IPS-18c (cell line): ENCODE results near the gene ATF2.

Experiments used
- H3K4me3 ChIP-seq: 2 replicates; pipeline ENCODE4 v1.7.0; 2013; ENCODE audit warnings: low read depth, mild to moderate bottlenecking, low read length, moderate library complexity; ENCODE audit not compliant: insufficient read depth
- H3K9me3 ChIP-seq: one replicate; pipeline ENCODE4 v1.6.1; 2013; ENCODE audit warnings: mild to moderate bottlenecking, low read length, moderate library complexity; ENCODE audit not compliant: control insufficient read depth, insufficient read depth

The ATF2 gene

DNA sequence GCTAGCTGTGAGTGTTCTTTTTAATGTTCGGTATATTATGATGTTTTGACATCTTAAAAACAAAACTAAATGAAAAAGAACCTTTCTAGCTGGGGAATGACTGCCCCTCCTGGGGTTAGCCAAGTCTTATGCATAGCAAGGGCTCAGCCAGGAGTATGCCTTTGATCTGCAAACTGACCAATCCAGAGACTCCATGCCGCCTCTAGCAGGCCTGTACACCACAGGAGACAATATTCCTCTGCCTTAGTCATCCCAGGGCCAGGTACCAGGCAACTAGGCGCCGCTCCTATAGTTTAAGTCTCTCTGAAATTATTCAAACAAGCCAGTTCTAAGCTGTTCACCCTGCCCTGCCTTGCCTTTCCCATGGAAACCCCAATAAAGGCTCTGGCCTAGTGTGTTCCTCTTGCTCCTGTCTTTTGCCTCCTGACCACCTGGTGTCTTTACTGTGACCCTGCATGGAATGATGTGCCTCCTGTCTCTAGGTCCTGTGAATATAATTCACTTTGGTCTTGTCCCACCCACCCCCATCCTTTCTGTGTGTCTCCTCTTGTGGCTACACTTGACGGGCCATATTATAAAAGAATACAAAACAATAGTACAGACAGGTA, 110.8 kb downstream of the ATF2 start:
- no peaks in the 10 kb centered on the region for H3K9me3 ChIP-seq

DNA sequence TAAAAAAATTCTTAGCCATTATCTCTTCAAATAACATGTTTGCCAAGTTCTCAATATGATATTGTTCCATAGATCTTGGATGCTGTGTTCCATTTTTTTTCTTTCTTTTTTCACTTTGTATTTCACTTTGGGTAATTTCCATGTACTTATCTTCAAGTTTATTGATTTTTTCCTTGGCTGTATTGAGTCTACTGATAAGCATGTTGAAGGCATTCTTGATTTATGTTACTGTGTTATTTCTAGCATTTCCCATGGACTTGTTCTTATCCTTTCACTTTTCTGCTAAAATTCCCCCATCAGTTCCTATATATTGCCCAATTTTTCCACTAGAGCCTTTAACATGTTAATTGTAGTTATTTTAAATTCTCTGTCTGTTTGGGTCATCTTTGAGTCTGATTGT, 112.0 kb downstream of the ATF2 start:
- H3K9me3 ChIP-seq, result no peaks in the 10 kb centered on the region
- H3K4me3 ChIP-seq, result no peak overlapping the region

More for the DNA sequence above, 110.8 kb downstream of the ATF2 start:
- H3K4me3 ChIP-seq, result no peak overlapping the region

DNA sequence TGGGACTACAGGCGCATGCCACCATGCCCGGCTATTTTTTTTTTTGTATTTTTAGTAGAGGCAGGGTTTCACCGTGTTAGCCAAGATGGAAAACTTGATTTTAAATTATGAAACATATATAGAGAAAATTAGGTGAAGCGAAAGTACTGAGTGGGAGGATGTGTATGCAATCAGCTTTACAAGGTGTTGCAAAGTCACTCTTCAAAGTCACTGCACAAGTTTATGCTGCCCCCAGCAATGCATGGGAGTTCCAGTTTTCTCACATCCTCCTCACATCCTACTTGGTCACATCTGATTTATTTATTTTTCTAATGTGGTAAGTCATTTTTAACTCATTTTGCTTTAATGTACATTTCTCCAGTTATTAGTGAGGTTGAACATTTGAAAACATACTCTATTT, 113.7 kb downstream of the ATF2 start:
- Histone ChIP-seq H3K4me3 (no peak overlapping the region), H3K9me3 (no peaks in the 10 kb centered on the region)

DNA sequence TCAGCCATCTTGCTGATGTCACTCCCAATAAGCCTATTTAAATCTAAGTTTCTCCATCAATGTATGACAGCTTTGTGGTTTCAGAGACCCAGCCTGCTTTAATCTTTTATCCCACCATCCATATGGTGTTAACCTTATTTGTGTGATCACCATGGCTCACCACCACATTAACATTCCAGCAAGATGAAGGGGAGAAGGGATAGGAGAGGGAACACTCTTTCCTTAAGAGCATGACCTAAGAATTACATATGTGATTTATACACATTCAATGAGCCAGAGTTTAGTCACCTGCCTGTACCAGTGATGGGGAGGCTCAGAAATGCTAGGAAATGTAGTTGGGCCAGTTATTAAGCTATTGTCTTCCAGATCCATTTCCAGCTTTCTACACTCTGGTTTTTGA, 118.3 kb downstream of the ATF2 start:
- no peaks in the 10 kb centered on the region for H3K9me3 ChIP-seq
- no peak overlapping the region for H3K4me3 ChIP-seq

DNA sequence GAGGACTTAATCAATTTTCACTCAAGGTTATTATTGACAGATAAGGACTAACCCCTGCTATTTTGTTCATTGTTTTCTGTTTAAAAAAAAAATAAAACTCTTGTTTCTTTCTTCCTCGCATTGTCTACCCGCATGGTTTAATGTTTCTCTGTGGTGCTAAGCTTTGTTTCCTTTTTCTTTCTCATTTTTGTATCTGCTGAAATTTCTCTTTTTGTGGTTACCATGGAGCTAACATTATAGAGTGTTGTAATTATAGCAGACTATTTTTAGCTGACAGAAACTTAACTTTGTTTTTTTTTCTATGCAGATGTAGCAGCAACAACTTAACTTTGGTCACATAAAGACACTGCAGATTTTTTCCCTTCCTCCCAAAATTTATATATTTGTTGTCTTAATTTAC, 119.7 kb downstream of the ATF2 start:
- no peak overlapping the region for H3K4me3 ChIP-seq
- no peaks in the 10 kb centered on the region for H3K9me3 ChIP-seq

DNA sequence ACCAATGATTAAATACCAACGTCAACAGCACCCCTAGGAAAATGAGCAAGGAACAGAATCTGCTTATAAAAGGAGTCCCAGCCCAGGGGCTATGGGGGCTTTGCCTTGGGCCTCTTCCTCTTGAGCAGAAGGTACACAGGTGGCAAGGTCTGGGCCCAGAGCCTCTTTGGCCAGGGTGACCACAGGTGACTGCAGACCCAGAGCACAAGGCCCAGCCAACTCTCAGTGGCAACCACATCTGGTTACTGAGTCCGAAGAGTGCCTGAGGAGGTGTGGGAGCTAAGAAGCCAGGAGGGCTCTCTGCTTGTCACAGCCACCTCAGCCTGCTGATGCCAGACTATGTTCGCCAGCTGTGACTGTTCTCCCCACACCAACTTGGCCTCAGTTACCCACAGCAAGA, 128.5 kb downstream of the ATF2 start:
- H3K9me3 ChIP-seq, result no peaks in the 10 kb centered on the region
- H3K4me3 ChIP-seq, result no peak overlapping the region

DNA sequence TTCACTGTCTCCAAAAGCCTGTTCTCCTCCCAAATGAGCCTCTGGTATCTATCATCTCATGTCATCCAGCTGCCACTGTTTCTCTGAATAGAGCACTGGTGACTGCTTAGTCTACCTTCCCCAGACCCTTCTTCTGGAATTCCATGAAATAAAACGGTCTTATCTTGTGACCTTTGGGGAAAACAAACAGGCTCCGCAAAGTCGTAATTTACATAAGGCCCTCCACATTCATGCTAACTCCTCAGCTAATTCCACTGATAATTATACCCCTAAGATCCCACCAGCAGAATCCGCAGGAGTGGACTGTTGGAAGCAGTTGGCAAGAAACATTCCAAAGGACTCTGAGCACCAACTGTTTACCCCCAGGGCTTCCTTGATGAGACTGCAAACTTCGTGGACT, 129.0 kb downstream of the ATF2 start:
- no peaks in the 10 kb centered on the region for H3K9me3 ChIP-seq
- no peak overlapping the region for H3K4me3 ChIP-seq

DNA sequence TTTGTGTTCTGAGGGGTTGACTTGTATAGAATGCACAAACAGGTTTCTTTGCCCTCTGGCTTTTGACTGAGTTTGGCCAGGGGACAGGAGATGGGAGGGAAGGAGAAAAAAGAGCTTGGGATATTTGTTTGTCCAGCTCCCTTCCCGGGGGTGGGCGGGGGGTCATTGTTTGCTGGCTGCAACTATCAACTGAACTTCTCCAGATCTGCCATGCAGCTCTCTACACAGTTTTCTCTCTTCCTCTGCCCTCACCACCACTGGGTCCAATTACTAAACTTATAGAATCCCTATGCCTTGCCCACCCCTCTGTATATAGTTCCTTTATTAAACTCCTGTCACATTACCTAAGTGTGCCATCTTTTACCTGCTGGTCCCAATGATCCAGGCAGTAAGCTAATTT, 130.1 kb downstream of the ATF2 start:
- Histone ChIP-seq H3K4me3 (no peak overlapping the region), H3K9me3 (no peaks in the 10 kb centered on the region)

DNA sequence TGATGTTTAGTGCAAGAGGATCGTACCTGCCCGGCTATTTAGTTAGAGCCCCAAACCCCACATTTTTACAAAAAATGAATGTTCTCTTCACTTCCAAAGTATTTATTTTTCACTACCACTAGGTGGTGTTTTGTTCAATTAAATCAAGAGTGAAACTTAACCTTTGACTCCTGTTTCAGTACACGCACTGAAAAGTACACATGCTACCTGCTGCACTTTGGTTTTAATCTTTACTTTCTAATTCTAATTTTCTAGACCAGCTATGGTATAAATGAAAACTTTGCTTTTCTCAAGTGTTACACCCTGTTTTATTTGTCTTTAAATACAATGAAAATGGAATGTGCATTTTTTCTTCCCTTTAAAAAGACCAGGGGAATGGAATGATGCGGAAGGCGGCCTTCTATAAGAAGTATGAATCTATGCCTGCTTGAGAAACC, 131.4 kb downstream of the ATF2 start:
- Histone ChIP-seq H3K4me3 (no peak overlapping the region), H3K9me3 (no peaks in the 10 kb centered on the region)

DNA sequence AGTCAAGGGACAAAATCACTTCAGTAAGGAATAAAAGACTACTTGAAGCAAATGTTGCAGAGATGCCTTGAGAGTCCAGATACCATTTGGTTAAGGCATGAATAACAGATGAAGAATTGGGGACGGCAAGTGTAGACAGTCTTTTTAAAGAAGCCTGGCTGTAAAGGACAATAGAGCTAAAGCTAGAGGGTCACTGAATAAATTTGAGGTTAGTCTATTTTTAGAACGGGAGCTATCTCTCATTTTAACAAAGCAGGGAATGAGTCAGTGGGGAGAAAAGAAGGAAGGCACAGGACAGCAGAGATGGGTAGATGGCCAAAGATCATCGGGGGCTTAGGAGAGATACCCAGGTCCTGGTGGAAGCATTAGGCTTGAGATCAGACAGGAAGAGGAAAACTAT, 132.2 kb downstream of the ATF2 start:
- no peak overlapping the region for H3K4me3 ChIP-seq
- no peaks in the 10 kb centered on the region for H3K9me3 ChIP-seq

DNA sequence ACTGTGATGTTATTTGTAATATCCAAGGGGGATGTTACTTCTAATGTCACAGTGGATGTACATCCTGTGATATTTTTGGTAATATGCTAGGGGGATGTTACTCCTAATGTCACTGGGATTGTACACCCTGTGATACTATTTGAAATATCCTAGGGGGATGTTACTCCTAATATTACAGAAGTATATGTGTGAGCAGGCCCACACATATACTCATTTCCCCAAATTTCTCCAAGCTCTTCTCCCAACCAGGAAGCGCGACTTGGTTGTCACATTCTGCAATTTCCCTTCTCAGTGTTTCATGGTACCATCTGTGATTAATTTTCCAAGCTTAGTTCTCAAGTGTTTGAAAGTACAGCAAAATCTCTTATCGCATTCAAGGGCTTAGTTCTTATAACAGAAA, 133.3 kb downstream of the ATF2 start:
- Histone ChIP-seq H3K9me3 (no peaks in the 10 kb centered on the region), H3K4me3 (no peak overlapping the region)

DNA sequence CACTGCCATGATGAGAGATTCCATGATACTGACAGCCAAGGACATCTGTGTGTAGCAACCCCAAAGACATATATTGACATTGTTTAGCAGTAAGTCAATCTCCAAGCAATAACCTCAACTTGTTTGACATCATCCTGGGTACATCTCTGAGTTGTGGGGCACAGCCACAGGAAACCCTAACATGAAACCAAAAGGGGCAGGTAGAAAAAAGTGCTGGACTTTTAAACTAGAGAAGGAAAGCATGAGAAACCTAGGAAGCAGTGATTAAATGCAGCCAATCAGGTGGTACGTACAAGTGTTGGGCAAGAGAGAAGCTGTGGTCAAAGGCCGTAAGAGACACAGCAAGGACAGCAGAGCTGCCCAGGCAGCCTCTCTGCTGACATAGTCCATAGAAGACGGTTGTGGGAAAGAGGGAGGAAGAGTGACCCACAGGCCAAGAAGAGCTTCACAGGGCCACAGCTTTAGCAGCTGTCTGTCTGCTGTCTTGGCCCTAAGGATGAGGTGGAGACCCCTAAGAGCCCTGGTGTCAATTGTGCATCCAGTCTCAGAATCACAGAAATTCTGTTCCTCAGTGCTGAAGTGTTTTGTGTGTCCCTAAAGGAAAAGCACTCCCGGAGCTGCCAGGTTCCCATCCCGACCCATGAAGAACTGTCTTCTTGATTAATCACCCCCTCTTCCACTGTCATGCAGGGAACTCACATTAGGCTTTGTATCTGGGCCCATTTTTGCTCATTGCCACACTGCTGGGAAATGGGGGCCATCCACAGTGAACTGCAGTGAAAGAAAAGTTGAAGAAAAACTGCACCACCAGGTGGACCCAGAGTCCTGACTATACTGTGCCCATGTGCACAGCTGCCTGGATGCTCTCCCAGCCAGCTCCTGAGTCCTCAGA, 137.4 kb downstream of the ATF2 start:
- no peak overlapping the region for H3K4me3 ChIP-seq
- no peaks in the 10 kb centered on the region for H3K9me3 ChIP-seq

DNA sequence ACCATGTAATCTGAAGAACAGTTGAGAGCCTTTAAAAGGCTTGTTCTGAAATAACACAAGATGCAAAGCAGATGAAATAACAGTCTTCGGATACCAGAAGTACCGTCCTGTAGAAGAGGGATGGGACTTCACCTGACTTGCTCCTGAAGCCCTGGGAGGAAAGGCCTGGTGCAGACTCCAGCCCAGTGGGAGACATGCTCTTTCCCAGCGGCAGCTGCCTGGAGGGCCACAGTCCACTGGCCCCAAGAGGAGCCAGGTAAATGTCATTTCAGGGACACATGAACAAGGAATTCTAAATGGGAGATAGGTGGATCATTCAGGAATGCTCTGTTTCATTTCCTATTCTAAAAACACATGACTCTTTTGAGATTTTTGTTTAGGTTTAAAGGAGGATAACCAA, 140.2 kb downstream of the ATF2 start:
- no peaks in the 10 kb centered on the region for H3K9me3 ChIP-seq

DNA sequence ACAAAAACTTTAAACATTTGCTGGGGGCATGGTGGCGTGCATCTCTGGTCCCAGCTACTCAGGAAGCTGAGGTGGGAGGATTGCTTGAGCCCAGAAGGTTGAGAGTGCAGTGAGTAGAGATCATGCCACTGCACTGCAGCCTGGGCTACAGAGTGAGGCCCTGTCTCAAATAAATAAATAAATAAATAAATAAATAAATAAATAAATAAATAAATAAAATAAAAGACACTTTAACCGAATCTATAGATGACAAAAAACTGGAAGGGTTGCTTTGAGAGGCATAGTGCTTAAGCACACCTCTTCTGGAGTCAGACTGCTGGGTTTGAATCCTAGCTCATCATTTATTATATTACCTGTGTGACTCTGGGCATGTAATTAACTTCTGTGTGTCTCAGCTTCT, 141.6 kb downstream of the ATF2 start:
- no peaks in the 10 kb centered on the region for H3K9me3 ChIP-seq
- no peak overlapping the region for H3K4me3 ChIP-seq

More for the DNA sequence above, 140.2 kb downstream of the ATF2 start:
- H3K4me3 ChIP-seq, result no peak overlapping the region

DNA sequence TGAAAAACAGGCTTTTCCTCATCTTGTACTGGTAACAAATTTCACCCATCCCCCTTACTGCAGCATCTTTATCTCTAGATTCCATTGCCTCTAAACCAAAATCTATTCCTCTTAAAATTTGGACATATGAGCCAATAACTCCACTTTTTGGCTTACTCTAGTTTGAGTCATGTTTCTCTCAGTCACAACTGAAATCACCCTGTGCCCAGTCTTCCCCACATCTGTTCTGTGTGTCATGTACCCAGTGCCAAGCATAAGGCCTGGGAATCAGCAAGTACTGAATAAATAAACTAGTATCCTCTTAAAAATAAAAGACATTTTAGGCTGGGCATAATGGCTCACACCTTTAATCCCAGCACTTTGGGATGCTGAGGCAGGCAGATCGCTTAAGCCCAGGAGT, 142.1 kb downstream of the ATF2 start:
- H3K9me3 ChIP-seq, result no peaks in the 10 kb centered on the region
- no peak overlapping the region for H3K4me3 ChIP-seq

DNA sequence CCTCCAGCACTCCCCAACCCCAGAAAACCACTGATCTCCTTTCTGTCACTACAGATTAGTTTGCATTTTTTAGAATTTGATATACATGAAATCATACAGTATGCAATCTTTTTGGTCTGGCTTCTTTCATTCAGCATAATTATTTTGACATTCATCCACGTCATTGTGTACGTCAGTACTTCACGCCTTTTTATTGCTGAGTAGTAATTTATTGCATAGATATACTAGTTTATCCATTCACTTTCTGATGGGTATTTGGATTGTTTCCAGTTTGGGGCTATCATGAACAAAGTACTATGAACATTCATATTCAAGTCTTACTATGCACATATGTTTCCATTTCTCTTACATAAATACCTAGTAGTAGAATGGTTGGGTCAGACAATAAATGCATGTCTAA, 142.8 kb downstream of the ATF2 start:
- Histone ChIP-seq H3K9me3 (no peaks in the 10 kb centered on the region), H3K4me3 (no peak overlapping the region)

DNA sequence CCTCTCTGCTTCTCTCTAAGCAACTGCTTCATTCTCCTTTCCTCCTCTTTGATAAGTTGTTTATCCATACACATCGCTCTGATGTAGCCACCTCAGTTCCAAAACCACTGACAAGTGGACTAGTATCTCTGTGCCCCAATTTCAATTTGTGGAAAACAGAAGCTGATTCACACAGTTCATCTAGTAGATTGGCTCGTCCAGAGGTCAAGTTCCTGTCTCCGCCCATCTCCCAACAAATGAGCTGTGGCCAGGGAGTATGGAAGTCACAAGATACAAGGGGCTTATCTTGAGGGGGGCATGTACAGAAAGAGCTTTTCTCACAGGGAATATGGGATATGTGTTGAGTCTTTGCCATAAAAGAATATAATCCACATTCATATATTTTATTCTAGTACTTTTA, 145.1 kb downstream of the ATF2 start:
- no peaks in the 10 kb centered on the region for H3K9me3 ChIP-seq
- no peak overlapping the region for H3K4me3 ChIP-seq
